GM19324 (cell line): ENCODE data around the gene HDAC9.
"Not testable (repeated sequence)": the region's sequence is repeated elsewhere in the genome, so short reads cannot be mapped to it uniquely, and the experiment has no call there.

ENCODE experiments used
- ATAC-seq: cut with Tn5 transposase; IDR thresholded peaks from one replicate; pipeline ENCODE4 v1.9.1; 2021; ENCODE audit warnings: mild to moderate bottlenecking, moderate library complexity; ENCODE audit not compliant: unreplicated experiment, low FRiP score

HDAC9 gene

DNA sequence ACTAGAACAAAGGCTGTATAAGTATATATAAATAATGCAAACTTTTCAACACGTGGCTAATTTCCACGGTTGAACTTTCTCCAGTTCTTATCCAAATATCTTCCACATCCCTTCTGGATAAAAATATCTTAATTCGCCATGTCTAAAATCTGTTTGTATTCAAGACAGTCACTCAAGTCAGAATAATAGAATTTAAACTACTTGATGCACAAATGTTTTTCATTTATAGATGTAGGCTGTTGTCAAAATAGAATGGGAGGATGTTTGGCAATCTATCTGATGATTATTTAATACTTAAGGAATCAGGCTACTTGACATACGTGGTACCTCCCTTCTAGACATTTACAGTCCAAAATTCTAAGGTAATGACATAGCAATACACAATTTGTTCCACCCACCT is 417.6 kb downstream of the HDAC9 start:
- ATAC-seq: no peak

DNA sequence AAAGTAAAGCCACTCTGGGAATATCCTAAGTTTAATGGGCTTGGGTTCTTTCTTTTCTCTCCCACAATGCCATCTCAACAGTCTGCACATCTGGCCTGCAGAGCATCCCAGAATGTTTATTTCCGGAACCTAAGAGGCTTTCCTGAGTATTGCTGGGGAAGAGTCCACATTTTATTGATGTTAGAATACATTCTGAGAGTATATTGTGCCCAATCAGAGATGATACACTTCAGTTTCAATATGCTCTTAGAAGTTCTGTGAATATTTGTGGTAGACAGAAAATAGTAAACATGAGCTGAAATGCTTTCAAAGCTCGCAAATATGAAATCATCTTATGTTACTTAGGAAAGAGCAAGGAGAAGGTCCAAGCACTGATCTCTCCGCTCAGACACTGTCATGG is 421.3 kb downstream of the HDAC9 start:
- no peak for ATAC-seq

DNA sequence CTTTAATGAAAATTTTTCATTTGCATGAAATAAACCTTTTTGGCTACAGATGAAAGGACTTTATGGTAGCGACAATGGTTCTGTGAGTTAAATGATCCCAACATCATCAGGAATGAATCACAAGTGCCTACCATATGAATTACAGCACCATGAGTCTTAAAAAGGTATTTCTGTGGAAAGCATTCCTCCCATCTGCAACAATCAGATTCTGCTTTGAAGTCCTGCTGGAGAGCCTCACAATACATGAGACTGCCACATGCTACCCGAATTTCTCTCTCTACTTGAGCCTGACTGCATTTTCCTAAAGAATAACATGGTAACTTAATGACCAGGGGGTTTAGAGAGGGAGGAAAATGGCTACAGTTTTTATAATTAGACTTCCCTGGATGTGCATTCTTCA is 431.6 kb downstream of the HDAC9 start:
- ATAC-seq: no peak

DNA sequence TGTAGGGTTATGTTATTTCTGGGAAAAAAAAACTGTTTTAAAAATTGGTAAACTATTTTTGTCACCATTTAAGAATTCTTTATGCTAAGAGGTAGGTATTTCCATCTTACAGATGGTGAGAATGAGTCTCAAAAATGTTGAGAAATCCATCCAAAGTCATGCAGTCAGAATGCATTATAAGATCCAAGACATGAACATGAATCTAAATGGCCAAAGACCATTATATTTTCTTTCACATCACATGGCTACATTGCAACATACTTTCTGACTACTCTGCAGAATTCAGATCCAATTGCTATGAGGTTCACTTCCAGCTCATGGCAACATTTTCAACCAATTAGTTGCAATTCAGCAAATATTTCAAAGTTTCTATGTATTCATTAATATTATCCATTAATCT is 440.7 kb downstream of the HDAC9 start:
- no peak for ATAC-seq

DNA sequence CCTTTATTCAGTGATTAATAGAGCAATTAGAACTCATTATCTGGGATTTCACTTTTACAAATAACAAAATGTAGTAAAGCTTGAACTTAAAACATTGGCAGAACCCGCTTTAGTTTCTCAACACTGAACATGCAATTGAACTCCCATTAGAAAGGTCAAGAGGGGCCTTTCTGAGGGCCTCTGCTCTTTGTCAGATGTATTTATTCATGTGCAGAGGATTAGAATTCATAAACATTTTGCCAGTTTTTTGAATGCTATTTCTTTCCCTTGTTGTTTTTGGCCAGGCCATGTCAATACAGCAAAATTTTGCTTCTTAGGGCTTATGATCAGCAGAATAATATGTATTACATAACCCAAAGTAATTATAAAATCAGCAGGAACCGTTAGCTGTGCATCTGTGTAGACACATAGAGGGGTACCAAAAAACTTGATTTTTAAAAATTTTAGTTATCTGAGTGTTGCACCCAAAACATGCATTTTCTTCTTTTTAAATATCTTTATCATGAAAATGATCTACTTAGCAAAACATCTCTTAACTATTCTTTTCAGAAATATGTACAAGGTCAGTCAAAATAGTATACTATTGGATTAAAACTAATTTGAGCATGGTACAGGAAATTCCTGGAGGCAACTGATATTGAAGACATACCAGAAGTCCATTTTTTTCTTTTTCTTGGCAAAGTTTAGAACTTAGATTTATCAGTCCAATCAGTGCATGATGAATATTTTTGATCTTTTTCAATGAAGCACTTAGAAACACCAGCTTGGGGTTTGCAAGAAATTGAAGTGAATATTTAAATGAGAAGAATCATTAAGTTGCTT is 444.4 kb downstream of the HDAC9 start:
- ATAC-seq: no peak

DNA sequence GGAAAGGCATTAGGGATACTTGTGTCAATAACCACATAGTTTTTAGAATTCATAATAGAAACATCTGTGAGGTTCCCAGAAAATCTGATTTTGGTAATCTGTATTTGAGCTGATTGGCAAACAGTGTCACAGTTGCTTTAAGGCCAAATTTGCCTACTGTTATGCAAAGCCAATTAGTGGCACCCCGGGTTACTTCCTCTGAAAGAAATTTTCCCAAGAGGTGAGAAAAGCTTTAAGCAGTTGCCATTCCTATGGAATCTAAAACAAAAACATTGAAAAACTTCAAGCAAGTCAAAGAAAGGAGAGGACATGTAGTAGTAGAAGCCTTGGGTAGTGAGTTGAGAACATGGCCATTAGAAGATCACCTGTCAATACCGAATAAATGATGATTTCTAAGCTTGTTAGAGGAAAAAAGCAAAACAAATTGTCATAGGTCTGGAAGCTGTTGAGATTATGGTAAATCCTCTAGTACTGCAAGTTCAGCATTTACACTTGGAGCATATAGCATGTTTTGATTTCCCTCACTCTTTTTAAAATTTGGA is 445.1 kb downstream of the HDAC9 start:
- ATAC-seq: no peak

DNA sequence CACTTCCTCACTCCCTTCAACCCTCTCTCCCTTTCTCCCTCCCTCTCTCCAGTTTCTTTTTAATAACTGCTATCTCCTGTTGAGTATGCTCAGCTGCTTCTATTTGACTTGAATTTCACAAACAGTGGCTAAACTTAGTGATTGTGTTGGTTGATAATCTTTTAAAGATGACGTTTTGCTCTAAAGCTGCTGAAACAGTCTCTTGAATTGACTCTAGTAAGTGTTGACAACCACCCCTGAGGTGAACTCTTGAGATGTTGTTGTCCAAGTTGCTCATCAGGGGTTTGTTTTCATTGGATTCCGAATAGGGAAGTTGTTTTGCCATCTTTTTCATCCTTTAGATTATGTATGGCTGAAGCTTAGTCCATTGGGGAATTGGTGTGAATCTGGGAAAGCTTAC is 445.7 kb downstream of the HDAC9 start:
- no peak for ATAC-seq

DNA sequence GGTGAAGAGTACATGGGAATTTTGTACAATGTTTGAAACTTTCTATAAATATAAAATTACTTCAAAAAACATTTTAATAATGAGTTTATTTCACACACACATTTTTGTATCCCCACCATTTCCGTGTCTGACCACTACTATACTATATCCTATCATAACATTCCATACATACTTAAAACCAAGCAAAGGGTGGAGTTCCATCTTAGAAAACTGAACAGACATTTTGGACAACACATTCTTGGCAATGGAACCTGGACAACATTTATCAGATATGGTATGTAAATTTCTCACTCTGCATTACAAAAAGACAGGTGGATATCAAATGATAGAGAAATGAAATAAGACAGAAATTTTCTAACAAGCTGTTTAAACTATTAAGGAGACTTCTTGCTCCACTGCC is 453.0 kb downstream of the HDAC9 start:
- ATAC-seq: no peak

DNA sequence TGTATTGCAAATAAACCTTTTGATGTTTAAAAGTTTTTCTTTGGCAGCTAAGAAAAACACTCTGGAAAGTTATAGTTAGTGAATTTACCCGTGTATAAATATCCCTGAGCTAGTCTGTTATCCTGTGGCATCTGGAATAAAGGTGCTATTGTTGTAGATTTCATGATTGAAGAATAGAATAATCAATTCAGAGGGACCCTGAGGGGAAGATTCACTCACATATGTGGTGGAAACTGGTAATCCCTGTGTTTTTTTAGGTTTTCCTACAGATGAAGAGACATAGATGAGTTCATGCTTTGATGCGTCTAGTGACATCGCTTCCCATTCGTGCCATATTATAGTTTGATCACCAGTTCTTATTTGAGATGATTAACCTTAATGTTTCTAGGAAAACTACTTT is 457.3 kb downstream of the HDAC9 start:
- no peak for ATAC-seq

DNA sequence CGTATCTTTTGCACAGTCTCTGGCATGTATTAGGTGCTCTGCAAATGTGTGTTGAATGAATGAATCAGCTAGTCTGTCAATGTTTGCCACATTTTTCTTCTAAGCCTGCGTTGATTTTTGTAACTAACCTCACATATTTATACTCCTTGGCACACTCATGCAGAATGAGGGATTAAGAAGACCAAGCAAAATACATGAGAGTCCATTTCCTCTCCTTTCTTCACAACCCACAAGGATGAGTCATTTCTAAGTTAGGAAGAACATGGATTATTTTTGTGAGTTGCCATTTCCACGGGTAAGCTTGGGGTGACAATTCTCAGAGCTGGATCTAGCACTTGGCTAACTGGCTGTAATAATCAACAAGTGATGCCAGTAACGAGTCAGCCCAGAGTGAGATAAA is 463.1 kb downstream of the HDAC9 start:
- no peak for ATAC-seq

DNA sequence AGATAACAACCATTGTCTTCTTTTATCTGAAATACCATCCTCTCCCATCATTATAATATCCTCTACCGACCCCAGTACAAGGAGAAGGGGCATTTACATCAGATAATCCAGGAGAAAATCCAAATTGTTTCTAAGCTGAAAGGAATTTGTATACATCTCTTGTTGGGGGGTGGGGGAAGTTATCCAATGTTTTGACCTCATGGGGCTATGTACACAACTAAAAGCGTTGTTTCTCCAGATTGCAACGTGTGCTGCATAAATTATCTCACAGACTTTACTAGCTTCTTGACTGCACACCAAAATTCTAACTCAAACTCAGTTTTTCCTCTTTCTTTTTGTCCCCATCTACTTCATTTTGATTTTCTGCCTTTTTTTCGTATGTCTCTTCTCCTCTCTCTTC is 465.2 kb downstream of the HDAC9 start:
- no peak for ATAC-seq

DNA sequence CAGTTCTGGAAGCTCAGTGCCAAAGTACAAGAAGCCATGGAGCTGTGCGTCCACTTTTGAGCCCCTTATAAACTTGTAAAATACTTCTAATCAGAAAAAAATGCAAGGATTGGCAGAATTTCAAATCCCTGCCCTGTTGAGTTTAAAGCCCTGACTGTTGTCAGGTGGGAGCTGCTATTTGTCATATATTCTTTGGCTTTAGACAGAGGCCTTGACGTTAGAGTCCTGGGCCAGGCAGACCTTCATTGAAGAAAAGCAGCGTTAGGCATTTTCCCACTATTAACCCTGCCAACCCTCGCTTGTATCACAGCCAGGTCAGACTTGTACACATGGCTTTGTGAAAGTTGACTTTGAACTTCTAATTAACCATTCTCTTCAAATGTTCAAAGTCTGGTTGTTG is 466.5 kb downstream of the HDAC9 start:
- ATAC-seq: no peak

DNA sequence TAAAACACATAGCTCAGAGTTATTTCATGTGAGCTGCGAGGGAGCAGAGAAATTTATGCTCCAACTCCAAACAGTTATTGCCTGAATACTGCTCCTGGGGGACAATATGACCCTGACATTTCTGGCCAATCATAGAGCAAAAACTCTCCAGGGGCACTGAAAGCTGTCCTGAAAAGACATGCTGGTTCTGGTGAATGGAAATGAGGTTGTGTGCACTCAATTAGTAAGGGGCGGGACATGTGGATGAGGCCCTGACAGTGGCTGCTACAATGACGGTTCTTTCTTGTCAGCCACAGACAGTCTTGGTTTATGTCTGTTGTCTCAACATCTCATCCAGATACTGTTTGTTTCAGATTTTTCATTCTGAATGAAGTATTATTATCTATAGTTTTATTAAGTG is 470.1 kb downstream of the HDAC9 start:
- no peak for ATAC-seq

DNA sequence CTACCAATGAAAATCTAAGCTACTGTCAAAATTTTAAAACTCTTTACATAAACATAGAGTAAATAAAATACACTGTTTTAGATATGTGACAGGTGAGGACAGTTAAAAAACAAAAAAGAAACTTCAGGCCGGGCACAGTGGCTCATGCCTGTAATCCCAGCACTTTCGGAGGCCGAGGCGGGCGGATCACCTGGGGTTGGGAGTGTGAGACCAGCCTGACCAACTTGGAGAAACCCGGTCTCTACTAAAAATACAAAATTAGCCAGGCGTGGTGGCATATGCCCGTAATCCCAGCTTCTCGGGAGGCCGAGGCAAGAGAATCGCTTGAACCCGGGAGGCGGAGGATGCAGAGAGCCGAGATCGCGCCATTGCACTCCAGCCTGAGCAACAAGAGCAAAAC is 472.2 kb downstream of the HDAC9 start:
- not testable (repeated sequence) for ATAC-seq

DNA sequence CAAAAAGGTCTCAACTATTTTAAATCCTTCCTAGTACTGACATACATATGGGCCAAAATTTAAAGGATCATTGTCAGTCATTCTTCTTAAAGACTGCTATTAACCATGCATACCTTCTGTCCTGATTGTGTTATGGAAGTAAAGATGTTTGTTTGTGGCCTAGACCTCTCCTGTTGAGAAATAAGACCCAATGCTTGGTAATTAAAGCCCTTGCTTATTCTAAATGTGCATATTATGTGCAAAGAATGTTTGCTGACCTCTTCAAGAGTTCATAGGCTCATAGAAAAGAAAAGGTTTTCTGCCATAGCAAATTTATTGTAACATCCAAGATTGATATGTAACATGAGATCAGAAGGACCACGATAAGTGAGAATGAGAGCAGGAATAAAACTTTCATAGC is 476.3 kb downstream of the HDAC9 start:
- ATAC-seq: no peak

DNA sequence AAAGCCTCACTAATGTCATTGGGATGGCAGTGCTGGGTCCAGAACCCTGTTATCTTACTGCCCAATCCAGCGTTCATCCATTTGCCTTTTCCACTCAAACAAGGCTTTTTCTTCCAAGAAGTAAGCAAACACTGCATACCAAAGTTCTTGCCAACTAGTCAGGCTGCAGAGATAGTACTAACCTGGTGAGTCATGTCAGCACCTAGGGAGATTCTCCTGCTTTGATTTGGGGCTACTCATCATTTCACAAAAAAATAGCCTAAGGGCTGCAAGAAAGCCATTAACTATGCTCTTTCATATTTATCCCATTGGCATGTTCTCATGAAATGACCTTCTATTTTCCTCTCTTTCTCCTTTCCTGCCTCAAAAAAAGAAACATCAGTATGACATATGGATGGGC is 479.3 kb downstream of the HDAC9 start:
- ATAC-seq: no peak

DNA sequence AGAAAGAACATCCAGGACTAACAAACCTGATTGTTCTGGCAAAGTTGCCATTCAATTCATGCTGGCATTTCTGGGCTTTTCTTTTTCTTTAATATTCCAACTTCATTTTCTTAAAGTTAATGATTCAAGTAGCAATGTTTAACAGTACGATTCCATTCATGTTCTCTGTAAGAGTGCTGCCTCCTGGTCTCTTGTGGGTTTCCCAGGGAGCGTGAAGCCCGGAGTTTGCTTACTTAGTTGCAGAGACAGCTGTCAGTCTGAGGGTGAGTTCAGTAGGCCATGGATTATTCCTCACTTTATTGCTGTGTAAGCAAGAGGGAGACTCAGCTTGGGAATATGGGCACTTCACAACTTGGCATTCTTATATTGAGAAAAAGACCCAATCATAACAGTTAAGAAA is 479.7 kb downstream of the HDAC9 start:
- ATAC-seq: no peak

DNA sequence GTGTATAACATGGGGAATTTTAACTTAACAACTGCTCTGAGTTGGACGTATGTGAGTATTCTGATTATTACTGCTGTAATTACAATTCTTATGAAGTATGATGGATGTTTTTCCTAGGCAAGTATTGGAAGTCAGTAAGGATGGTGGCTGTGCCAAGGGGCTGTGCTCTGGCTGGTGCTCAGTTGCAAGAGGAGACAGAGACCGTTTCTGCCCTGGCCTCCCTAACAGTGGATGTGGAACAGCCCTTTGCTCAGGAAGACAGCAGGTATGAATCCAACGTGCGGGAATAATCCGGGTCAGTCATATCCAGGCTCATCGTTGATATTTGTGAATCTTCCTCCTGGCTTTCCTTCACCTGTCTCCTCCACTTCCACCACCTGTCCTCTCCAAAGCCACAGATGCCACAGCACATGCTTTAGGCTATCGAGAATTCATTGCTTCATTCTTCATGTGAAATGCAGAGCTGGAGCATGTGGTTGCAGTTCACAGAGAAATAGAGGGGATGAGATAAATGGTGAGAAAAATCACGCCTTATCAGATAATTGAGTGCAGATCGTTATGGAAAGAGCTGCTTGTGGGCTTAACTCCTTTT is 480.2 kb downstream of the HDAC9 start:
- no peak for ATAC-seq

DNA sequence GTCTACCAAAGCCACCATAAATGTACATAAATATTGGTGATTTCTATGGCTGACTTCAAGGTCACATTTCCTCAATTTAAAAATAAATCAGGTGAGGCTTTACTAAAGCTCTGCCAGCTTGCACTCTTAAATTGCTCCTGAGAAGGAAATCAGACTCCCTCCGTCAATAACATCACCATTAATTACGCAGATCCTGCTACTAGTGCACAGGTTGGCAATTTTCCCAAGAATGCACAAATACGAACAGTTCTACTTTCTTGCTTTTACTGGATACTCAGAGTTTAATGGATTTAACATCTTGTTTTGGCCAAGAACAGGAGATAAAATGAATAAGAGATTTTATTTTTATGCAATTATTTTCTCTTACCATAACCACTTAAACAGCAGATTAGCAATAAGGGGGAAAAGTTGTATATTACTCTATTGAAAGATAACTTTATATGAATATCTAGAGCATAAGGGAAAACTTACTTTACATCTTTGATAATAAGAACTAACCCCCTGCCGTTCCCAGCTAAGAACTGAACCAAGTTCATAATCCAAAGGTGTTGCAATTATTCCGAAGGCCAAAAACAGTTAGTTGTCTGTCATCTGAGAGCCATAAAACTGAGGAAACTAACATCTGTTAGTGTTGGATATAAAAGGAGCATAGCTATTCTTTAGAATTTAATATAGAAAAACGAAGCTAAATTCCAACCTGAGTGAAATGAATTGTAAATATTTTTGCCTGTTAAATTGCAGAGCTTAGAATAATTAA is 481.3 kb downstream of the HDAC9 start:
- no peak for ATAC-seq

DNA sequence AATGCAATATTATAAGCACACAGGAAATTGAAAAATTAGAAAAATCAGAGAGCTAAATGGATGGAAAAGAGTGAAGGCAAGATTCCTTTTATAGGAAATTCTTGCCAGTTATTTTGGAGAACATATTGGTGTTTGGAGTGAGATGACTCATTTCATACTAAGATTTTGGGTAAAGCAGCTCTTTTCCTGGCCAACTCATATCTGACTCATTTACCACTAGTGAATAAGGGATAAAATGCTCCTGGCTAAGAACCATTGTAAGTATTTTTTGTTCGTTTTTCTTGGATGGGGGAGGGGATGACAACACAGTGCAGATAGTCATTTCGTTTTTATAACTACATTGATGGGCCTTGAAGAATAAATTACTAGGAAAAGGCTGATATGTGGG is 482.6 kb downstream of the HDAC9 start:
- no peak for ATAC-seq

DNA sequence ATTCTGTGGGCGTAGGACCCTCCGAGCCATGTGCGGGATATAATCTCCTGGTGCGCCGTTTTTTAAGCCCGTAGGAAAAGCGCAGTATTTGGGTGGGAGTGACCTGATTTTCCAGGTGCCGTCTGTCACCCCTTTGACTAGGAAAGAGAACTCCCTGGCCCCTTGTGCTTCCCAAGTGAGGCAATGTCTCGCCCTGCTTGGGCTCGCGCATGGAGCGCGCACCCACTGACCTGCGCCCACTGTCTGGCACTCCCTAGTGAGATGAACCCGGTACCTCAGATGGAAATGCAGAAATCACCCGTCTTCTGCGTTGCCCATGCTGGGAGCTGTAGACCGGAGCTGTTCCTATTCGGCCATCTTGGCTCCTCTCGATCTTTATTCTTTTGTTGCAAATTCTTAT is 495.2 kb downstream of the HDAC9 start:
- ATAC-seq: not testable (repeated sequence)
